H54 (cell line): ENCODE results near the gene CALU.

Experiments
- DNase-seq: peaks from one replicate; pipeline ENCODE4 v3.0.0; 2011; ENCODE audit warnings: low spot score, mixed read lengths; ENCODE audit not compliant: insufficient read length
- FAIRE-seq: peaks from 3 replicates; lab custom pipeline; 2011; peaks lifted over from hg19 to GRCh38; lab: Jason Lieb, UNC
- POLR2A ChIP-seq: IDR thresholded peaks from 2 replicates; pipeline ENCODE4 v1.6.1; 2011; ENCODE audit warnings: low read depth, mild to moderate bottlenecking, low read length

The CALU gene

GRCh38 chr7:128810997-128811396 lies 71.8 kb downstream of the CALU start:
- FAIRE-seq (no peak), DNase-seq (no peak)
- TF ChIP-seq POLR2A = no peak

GRCh38 chr7:128811631-128812430 lies 72.7 kb downstream of the CALU start:
- TF ChIP-seq POLR2A = no peak
- no peak for FAIRE-seq
- no peak for DNase-seq

GRCh38 chr7:128812514-128813168 lies 73.5 kb downstream of the CALU start:
- FAIRE-seq (no peak), DNase-seq (no peak)
- TF ChIP-seq POLR2A = no peak

- no peak for TF ChIP-seq POLR2A
- DNase-seq (no peak), FAIRE-seq (no peak)
Measured at GRCh38 chr7:128814499-128814898, 75.3 kb downstream of the CALU start.

GRCh38 chr7:128815289-128815942 lies 76.3 kb downstream of the CALU start:
- FAIRE-seq (no peak), DNase-seq (no peak)
- no peak for TF ChIP-seq POLR2A

GRCh38 chr7:128818694-128819093 lies 79.5 kb downstream of the CALU start:
- FAIRE-seq (no peak), DNase-seq (no peak)
- TF ChIP-seq POLR2A = no peak
